Ovary (tissue), 9 donors: ENCODE data around the gene OPCML. TPM values are rescaled to one million over a fixed set of nuclear protein-coding genes. Genes with fewer than 3 reads are reported as not detected.

Experiments
- DNase-seq, 5 donors: peaks; one replicate each; pipeline ENCODE4 v3.0.0-alpha.2; 2019 to 2020
- H3K27ac ChIP-seq, 2 donors: fragments of 200-600 bp; one replicate each; pipeline versions ENCODE4 v1.5.1 to v1.8.0; 2019 to 2022
- H3K27me3 ChIP-seq: fragments of 200-600 bp; one replicate; pipeline ENCODE4 v1.8.0; 2022
- H3K36me3 ChIP-seq: fragments of 200-600 bp; sonication (generic); one replicate; pipeline ENCODE4 v1.5.1; 2019
- H3K4me1 ChIP-seq: one replicate; pipeline ENCODE4 v1.8.1; 2013; ENCODE audit warnings: mild to moderate bottlenecking, moderate library complexity; ENCODE audit not compliant: insufficient read depth
- H3K4me3 ChIP-seq: fragments of 200-600 bp; sonication (generic); one replicate; pipeline ENCODE4 v1.5.1; 2017
- H3K9me3 ChIP-seq, 2 donors: fragments of 200-600 bp in 1 of 2; sonication (generic) in 1 of 2; one replicate each; pipeline versions ENCODE4 v1.5.1 to v1.8.1; 2013 to 2019; ENCODE audit warnings: mild to moderate bottlenecking in 1 of 2, moderate library complexity in 1 of 2
- EP300 ChIP-seq: sonication (generic); formaldehyde crosslinking; IDR thresholded peaks from one replicate; pipeline ENCODE4 v1.6.1; 2017; ENCODE audit warnings: antibody characterized with exemption
- POLR2A ChIP-seq: fragments of 450-650 bp; IDR thresholded peaks from one replicate; pipeline ENCODE4 v1.6.1; 2017; ENCODE audit warnings: antibody characterized with exemption, mild to moderate bottlenecking, moderate library complexity
- WGBS, 3 donors: extraction: QIAGEN DNeasy Blood & Tissue Kit in 1 of 3; methylation state at CpG; one replicate each; pipeline versions ENCODE4 v1.1.5 to v1.1.7; 2013 to 2017; 5-methylcytosine and 5-hydroxymethylcytosine counted together
- intact Hi-C, 4 donors: fragments of 100-400 bp; cut with DNase I; formaldehyde crosslinking; loops; one replicate each; pipeline versions ENCODE4 v1.11.0 to v1.15.1; 2022 to 2023
- polyA plus RNA-seq, 2 donors: library from polyadenylated mRNA; stranded (reverse); fragments of 200-250 nt in 1 of 2; fragments of 350-450 nt in 1 of 2; fragmentation: Illumina TruSeq in 1 of 2; extraction: RNeasy Lipid Tissue Mini Kit (QIAGEN cat#74804) in 1 of 2; gene quantifications; one replicate each; pipeline ENCODE4 v1.2.3, GENCODE V29; 2013 to 2014
- total RNA-seq, 7 donors: library from RNA; depleted of rRNA in 2 of 7; stranded (reverse); fragments of >200 nt in 2 of 7; fragmentation: NEBNext Ultra II Directional in 3 of 7; extraction: Animal tissue kit (Norgen Biotek cat#: 25700) in 3 of 7; gene quantifications; one replicate each; pipeline versions ENCODE4 v1.1.0 to v1.2.4, GENCODE V29; 2016 to 2023
- TF ChIP-seq, protein P1 (sequence below), 3 donors: fragments of 450-650 bp in 2 of 3; fragments of 200-600 bp in 1 of 3; IDR thresholded peaks; one replicate each; pipeline versions ENCODE4 v1.5.1 to v1.8.0; 2016 to 2022; ENCODE audit warnings: antibody characterized with exemption in 3 of 3, mild to moderate bottlenecking in 1 of 3
- donor health status: DM: no; HTN: no; CAD: no; lungs with moderate emphysema.
- donor health status: DM: no; HTN: no; CAD: no.
- donor health status: Bipolar disorder and iron deficiency.
- donor health status: DM: yes; HTN: yes; CAD: no.
- donor health status: DM: no; HTN: no; CAD: no.
- donor health status: DM: yes; HTN: yes; CAD: no.

OPCML gene
- total and polyA plus RNA-seq, 9 donors, result under 0.01 to 2.8 (median 0.32) TPM; not detected in 2

DNA sequence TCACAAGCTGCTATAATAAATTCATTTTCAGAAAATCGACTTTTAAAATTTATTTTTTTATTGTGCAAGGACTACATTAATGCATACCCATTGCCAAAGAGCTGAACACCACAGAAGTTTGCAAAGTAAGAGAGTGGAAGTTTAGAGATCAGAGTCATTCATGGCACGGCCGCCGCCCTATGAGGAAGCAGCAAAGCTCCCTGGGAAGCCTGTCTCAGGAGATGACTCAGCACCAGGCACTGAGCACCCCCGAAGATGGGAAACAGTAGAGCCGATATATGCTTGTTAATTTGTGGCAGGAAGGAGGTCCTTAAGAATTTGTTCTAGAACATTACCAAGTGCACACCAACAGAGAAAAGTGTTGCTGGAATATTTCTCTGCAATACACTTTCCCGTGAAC, 693.7 kb downstream of the OPCML start:
- DNase-seq, result no peak
- H3K9me3 ChIP-seq, result peaks cover 0 to 3% of the 10 kb centered on the region in 2 donors
- 84 to 89% (median 87%) methylated on average over 7 of the region's 7 CpGs for WGBS, 3 donors

DNA sequence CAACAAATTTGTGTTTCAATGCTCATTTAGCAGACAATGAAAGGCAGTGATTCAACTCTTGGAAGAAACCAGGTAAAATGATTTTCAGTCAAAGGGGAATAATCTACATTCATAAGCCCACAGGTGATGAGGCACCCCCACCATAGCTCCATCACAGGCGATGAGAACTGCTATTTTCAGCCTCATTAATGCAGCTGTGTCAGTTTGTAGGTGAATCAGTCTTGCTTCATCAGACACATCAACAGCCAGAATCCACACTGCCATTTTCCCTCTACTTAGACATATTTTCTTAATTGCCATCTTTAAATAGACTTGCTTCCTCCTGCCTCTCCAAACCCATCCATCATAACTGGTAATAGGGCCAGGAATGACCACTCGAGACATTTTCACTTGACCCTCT, 701.0 kb downstream of the OPCML start:
- no peak overlapping the region for H3K4me3 ChIP-seq
- H3K27ac ChIP-seq, result no peak overlapping the region
- TF ChIP-seq POLR2A, result no peak
- TF ChIP-seq EP300, result no peak
- TF ChIP-seq, protein P1, sequence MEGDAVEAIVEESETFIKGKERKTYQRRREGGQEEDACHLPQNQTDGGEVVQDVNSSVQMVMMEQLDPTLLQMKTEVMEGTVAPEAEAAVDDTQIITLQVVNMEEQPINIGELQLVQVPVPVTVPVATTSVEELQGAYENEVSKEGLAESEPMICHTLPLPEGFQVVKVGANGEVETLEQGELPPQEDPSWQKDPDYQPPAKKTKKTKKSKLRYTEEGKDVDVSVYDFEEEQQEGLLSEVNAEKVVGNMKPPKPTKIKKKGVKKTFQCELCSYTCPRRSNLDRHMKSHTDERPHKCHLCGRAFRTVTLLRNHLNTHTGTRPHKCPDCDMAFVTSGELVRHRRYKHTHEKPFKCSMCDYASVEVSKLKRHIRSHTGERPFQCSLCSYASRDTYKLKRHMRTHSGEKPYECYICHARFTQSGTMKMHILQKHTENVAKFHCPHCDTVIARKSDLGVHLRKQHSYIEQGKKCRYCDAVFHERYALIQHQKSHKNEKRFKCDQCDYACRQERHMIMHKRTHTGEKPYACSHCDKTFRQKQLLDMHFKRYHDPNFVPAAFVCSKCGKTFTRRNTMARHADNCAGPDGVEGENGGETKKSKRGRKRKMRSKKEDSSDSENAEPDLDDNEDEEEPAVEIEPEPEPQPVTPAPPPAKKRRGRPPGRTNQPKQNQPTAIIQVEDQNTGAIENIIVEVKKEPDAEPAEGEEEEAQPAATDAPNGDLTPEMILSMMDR (IDR thresholded peaks at IDR 0.05), result no peak
- H3K4me1 ChIP-seq, result no peaks in the 10 kb centered on the region
- no peaks in the 10 kb centered on the region for H3K36me3 ChIP-seq
- H3K9me3 ChIP-seq, result no peaks in the 10 kb centered on the region
- no peaks in the 10 kb centered on the region for H3K27me3 ChIP-seq
- intact Hi-C loops, result no loop called here
- DNase-seq, result no peak
- 42 to 56% (median 52%) methylated on average over 2 of the region's 2 CpGs for WGBS, 3 donors

More for the DNA sequence above, 693.7 kb downstream of the OPCML start:
- intact Hi-C loops, result no loop called here
- no peak overlapping the region for H3K4me3 ChIP-seq
- no peaks in the 10 kb centered on the region for H3K27me3 ChIP-seq
- no peaks in the 10 kb centered on the region for H3K36me3 ChIP-seq
- H3K4me1 ChIP-seq, result no peaks in the 10 kb centered on the region
- no peak overlapping the region for H3K27ac ChIP-seq
- no peak for TF ChIP-seq EP300
- TF ChIP-seq, protein P1 (IDR thresholded peaks at IDR 0.05), result no peak
- TF ChIP-seq POLR2A, result no peak

DNA sequence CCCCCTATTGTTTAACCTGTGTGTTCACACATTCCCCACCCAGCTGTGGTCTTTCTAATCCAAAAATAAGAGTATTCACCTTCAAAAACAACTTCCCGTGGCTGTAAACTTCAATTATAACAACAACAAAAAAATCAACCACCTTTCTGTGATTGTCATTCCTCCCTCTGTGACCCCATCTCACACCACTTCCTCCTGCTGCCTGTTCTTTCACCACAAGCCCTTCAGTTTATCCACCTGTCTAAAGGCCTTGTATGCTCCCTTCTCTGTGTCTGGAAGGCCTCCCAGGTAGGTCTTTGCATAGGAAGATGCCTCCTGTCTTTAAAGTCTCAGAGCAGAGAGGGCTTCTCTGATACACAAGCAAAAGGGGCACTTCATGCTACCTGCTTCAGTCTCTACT, 707.7 kb downstream of the OPCML start:
- no peak for DNase-seq
- no peaks in the 10 kb centered on the region for H3K4me1 ChIP-seq
- H3K4me3 ChIP-seq, result no peak overlapping the region
- WGBS, 3 donors, result 42 to 67% (median 57%) methylated on average over 1 of the region's 1 CpG
- intact Hi-C loops, result no loop called here
- no peak for TF ChIP-seq POLR2A
- TF ChIP-seq, protein P1 (IDR thresholded peaks at IDR 0.05), result no peak
- no peak for TF ChIP-seq EP300
- no peak overlapping the region for H3K27ac ChIP-seq
- H3K36me3 ChIP-seq, result no peaks in the 10 kb centered on the region
- H3K9me3 ChIP-seq, result no peaks in the 10 kb centered on the region
- no peaks in the 10 kb centered on the region for H3K27me3 ChIP-seq

DNA sequence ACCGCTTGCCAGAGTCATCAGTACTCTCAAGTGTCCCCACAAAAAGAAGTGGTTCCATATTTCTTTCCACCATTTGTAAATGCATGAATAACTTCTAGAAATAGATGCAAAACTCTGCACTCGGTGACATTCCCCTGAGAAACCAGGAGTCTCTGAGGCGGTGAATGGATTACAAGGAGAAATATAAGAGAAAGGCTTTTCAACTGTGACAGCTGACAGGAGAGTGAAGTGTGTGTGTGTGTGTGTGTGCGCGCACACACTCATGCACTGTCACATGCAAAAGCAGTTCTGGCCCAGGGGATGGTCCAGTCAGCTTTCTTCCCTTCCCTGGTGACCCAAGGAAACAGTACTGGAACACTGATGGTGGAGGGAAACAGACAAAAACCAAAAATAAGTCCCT, 710.0 kb downstream of the OPCML start:
- Histone ChIP-seq H3K36me3 (no peaks in the 10 kb centered on the region), H3K9me3 (no peaks in the 10 kb centered on the region), H3K4me3 (no peak overlapping the region), H3K27me3 (no peaks in the 10 kb centered on the region), H3K4me1 (no peaks in the 10 kb centered on the region), H3K27ac (no peak overlapping the region)
- intact Hi-C loops, result no loop called here
- TF ChIP-seq, protein P1 (IDR thresholded peaks at IDR 0.05), result no peak
- TF ChIP-seq EP300, result no peak
- TF ChIP-seq POLR2A, result no peak
- DNase-seq, result no peak
- WGBS, 3 donors, result 90 to 95% (median 92%) methylated on average over 5 of the region's 5 CpGs

DNA sequence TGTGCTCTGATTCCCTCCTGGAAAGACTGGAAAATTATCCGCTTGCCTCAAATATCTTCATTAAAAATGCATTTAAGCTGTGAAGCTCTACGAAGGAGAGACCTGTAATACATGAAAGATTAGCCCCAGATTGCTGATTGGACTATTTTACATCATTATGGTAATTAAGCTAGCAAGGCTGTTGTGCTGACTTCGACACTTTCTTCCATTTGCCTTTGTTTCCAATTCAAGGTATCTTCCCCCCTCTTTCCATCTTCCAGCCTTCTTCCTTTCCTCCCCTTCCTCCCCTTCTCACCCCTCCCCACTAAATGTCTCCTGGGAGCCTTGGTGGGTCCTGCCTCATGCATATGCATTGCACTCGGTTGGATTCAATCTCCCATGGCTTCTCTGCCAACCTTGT, 710.8 kb downstream of the OPCML start:
- no peaks in the 10 kb centered on the region for H3K9me3 ChIP-seq
- H3K27ac ChIP-seq, result no peak overlapping the region
- no peak overlapping the region for H3K4me3 ChIP-seq
- no peaks in the 10 kb centered on the region for H3K36me3 ChIP-seq
- H3K27me3 ChIP-seq, result no peaks in the 10 kb centered on the region
- intact Hi-C loops, result no loop called here
- TF ChIP-seq, protein P1 (IDR thresholded peaks at IDR 0.05), result no peak
- TF ChIP-seq POLR2A, result no peak
- TF ChIP-seq EP300, result no peak
- H3K4me1 ChIP-seq, result no peaks in the 10 kb centered on the region
- WGBS, 3 donors, result 76 to 82% (median 78%) methylated on average over 4 of the region's 4 CpGs
- DNase-seq, result no peak
